HG03342 (cell line): ENCODE data around the gene SLC35G2.
"Not testable (repeated sequence)": the region's sequence is repeated elsewhere in the genome, so short reads cannot be mapped to it uniquely, and the experiment has no call there.

Experiments used
- ATAC-seq: cut with Tn5 transposase; IDR thresholded peaks from one replicate; pipeline ENCODE4 v1.9.1; 2021; ENCODE audit warnings: mild to moderate bottlenecking, moderate library complexity; ENCODE audit not compliant: unreplicated experiment

Gene SLC35G2

GRCh38 chr3:136818769-136819391, at the start of gene SLC35G2:
TSS of gene SLC35G2 (plus strand) at chr3:136819126. CDS start at chr3:136854461, 35,335 bp downstream.
- ATAC-seq = peak; percentile 52

DNA sequence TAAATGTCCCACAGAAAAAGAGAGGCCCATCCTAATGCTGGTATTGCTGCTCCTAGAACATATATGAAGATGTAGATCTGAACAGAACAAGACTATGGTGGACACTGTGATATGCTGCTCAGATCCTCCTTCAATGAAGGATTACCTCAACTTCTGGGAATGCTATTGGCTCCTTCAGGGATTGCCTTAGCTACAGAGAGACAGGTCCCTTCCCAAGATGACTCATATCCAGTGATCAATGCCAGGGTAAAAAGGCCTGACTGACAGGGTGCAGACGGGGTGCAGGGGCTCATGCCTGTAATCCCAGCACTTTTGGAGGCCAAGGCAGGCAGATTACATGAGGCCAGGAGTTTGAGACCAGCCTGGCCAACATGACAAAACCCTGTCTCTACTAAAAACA, 46.2 kb upstream of the SLC35G2 start:
- no peak for ATAC-seq

DNA sequence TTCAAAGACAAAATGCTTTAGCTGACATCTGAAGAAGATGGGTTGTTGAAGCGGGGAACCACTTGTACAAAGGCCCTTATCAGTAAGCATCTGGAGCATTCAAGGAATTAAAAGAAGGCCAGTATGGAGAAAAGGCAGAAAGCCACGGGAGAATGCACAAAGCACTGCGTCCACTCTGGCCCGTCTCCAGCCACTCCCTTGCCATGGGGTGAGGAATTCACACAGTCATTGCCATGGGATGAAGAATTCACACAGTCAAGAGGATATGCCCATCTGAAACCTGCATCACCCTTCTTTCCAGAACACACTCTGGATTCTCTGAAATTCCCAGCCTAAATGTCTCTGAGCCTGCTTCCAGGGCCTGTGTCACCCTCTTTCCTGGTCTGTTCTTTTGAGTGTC, 40.1 kb upstream of the SLC35G2 start:
- ATAC-seq = no peak

- no peak for ATAC-seq
Measured at GRCh38 chr3:136780741-136781140, 38.2 kb upstream of the SLC35G2 start.

GRCh38 chr3:136783708-136784191, 35.2 kb upstream of the SLC35G2 start:
- ATAC-seq = no peak

DNA sequence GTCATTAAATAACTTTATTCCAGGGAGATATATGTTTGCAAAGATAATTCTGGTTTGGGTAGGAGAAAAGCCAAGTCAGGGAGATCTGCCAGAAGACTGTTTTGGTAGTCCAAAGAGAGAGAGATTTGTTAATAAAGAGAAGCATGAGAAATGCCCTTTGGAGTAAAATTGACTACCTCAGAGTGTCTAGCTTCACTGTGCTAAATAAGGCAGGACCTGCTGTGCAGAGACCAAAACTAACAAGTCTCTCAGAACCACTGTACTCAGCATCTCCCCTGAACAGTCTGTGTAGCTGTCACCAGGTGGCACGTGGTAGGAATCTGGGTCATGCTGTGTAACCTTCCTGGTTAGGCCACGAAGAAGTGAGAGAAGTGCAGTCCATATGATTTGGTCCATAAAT, 31.6 kb upstream of the SLC35G2 start:
- ATAC-seq = peak; percentile 80

- no peak for ATAC-seq
Measured at GRCh38 chr3:136788154-136788553, 30.8 kb upstream of the SLC35G2 start.

DNA sequence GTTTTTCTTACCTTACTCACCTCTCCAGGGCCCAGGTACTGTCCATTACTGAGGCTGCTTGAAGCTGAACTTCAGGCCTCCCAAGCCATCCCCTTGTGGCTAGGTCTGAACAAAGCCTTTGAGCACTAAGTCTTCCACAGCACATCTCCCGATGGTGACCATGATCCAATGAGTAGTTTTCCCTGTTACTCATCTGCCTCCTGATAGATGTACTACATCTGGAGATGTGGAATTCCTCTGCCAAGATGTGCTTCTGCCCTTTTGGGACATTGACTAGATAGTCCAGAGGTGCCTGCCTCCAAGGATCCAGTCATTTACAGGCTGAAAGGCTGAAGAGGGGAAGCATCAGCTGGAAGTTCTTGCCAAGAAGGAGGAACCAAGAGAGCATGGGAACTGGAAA, 28.9 kb upstream of the SLC35G2 start:
- no peak for ATAC-seq

DNA sequence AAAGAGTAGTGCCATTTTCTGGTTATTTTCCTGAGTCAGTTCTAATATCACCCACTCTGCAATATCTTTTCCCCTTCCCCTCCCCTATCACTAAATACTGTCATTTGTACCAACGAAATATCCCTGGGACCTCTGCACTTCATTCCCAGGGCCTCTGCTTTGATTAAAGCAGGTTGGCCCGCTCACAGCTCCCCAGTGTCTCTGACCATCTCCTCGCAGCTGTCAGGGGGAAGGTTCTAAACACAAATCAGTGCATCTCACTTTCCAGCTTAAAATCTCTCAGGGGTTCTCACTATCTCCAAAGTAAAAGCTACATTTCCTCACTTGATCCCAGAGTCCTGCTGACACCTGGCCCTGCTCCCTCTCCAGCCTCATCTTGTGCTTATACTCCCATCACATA, 28.1 kb upstream of the SLC35G2 start:
- no peak for ATAC-seq

GRCh38 chr3:136792556-136793330, 26.2 kb upstream of the SLC35G2 start:
- ATAC-seq = no peak

DNA sequence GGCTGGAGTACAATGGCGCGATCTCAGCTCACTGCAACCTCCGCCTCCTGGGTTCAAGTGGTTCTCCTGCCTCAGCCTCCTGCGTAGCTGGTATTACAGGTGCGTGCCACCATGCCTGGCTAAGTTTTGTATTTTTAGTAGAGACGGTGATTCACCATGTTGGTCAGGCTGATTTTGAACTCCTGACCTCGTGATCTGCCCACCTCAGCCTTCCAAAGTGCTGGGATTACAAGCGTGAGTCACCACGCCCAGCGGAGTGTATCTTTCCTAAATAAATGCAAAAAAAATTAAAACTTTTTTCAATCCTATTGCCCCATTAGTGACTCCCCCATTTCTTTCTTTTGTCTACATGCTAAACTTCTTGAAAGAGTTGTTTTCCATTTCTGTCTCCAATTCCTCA, 17.8 kb upstream of the SLC35G2 start:
- not testable (repeated sequence) for ATAC-seq

- ATAC-seq = no peak
Measured at GRCh38 chr3:136802481-136802996, 16.4 kb upstream of the SLC35G2 start.

DNA sequence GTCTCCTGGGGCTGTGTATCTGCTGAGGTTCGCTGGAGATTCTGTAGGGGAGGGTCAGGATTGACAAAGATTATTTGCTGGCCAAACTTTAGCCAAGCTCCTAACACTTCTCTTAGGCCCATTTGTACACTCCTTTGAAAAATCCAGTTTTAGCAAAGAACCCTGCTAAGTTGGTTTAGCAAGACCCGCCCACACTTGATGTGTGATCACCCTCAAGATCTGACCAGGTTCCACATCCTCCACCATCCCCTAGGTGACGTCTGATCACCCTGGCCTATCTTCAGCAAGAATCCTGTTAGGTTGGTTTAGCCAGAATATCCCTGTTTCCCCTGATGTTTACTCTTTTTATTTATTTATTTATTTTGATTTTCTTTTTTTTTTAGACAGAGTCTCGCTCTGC, 14.8 kb upstream of the SLC35G2 start:
- ATAC-seq = no peak

DNA sequence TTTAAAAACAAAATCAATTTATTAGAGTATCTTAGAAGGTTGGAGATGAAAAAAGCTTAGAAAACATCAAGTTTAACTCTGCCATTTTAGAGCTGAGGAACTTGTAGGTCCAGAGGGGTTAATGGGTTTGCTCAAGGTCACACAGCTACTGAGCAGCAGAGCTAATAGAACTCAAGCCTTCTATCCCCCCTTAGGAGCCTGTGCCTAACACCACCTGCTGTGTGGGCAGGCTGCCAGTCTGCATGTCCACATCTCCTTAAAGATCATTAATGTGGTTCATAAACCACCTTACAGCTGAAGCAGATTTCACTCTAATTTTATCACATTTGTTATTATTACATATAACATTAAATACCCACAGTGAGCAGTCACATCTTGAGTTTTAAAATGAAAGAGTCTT, 14.1 kb upstream of the SLC35G2 start:
- ATAC-seq = no peak

GRCh38 chr3:136805795-136806194, 13.1 kb upstream of the SLC35G2 start:
- ATAC-seq = no peak

GRCh38 chr3:136811701-136812100, 7.2 kb upstream of the SLC35G2 start:
- ATAC-seq = no peak

DNA sequence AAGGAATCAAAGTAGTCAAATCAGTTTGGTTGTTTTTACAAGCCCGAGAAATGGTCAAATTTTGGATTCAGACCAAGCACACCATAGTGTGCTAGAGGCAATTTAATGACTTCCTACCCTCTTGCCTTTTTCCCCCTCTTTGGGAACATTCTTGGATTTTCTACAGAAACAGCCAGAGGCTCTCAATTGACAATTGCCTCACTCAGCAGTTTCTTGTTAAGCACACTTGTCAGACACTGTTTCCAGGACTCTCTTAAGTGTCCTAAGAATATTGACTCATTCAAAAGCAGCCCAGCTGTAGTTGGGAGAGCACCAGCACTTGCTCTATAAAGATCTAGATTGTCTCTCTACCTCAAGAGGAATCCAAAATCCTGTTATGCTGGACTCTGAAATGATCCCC, 1.5 kb upstream of the SLC35G2 start:
- ATAC-seq = no peak

DNA sequence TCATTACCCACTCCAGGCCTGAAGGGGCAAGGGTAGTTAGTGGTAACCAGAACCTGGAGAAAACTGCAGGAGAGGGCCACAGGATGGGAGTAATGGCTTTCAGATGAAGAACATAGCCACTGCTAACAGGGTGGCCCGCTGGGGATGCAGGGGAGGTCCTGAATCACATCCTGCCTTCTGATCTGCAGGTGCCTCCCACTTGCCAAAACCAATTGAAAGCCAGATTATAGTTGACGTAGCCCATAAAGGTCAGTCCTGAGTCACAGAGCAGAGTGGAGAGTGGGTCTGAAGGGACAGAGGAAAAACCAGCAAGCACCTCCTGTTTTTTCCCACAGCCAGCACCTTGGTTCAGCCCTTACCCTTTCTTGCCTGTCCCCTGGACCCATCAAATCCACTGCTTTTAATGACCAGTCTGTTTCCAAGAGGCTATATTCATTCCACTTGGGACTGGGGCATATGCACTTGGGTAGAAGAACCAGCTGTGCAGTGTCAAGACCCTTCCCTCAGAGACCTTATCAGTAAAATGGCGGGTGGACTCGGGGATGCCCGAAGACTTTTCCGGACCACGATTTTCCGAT, 646 bp upstream of the SLC35G2 start:
- peak; percentile 71 for ATAC-seq

DNA sequence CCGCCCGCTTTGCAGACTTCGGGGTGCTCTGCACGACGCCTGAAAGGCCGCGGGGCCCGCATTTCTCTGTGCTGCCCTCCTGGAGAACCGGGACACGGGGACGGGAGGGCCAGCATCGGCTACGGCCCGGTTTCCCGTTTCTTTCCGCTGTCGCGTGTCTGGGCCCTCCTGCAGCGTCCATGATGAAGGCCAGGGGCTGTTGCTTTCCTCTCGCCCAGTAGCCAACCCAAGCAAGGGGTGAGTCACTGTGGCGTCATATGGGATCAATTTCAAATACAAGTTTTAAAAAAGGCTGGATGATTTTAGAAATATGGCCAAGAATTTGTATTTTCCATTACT, 435 bp downstream of the SLC35G2 start:
- ATAC-seq = peak; percentile 34

DNA sequence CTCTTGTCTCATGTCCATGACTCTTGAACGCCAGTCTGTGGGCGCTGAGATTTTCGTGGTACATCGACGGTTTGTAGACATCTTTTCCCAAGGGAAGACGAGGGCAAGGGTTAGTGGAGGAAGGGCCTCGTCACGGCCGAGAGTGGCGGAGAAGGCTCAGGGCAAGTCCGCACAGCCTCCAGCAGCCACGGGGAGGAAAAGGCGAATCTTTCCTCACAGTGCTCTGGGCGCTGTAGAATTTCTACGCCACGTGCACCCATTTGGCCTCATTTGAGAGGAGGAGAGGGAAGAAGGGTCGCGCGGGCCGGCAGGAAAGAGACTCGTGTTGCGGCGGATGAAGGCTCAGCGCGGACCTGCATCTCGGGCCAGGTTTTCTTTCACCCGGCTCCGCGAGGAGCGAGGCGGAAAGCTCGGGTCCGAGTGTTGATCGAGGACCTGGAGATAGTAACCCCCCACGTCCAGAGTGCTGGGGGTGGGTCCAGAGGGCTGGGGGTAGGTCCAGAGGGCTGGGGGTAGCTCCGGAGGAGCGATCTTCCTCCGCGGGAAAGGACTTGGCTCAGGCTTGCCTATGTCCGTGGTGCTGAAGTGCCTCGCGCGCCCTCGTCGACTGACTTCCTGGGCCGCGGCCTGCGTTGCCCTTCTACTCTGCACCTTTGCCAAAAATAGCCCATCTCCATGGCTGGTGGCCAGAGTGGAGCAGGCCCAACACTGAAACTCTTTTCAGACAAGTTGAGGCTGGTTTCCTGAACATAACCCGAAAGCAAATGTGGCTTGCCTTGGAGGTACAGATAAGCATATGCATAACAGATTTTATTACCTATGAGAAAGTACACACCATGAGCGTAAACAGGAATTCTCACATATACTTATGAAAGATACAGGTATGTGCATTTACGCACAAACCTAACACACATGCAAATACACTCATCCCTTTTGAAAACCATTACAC, 1.1 kb downstream of the SLC35G2 start:
- peak; percentile 4 for ATAC-seq

DNA sequence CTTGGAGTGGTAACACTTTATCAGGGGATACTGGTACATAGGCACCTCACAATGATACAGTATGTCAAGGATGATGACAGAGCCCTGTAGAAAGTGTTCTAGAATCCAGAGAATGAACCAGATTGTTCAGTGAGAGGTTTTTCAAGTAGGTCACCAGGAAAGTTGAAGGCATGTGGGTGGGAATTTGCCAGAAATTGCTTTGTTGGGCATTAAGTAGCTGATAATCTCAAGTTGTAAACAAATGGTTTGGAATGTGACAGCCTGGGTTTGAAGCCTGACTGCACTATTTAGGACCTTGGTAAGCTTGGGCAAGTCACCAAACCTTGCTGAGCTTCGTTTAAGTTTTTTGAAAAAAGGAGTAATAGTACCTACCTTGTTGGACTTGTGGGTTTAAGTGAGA, 12.5 kb downstream of the SLC35G2 start:
- ATAC-seq = no peak
